ENCODE results near the gene ARFIP2.
A peak's percentile ranks its signal among the peaks of the same experiment; 100 is the strongest.

Gene ARFIP2

GRCh38 chr11:6482441-6482840 lies 1.3 kb upstream of the ARFIP2 start:
- no peak for DNase-seq (ENCODE audit: low read depth in 2 of 2)

GRCh38 chr11:6481924-6482275 lies 769 bp upstream of the ARFIP2 start:
- DNase-seq (ENCODE audit: low read depth in 2 of 2) = no peak

DNA sequence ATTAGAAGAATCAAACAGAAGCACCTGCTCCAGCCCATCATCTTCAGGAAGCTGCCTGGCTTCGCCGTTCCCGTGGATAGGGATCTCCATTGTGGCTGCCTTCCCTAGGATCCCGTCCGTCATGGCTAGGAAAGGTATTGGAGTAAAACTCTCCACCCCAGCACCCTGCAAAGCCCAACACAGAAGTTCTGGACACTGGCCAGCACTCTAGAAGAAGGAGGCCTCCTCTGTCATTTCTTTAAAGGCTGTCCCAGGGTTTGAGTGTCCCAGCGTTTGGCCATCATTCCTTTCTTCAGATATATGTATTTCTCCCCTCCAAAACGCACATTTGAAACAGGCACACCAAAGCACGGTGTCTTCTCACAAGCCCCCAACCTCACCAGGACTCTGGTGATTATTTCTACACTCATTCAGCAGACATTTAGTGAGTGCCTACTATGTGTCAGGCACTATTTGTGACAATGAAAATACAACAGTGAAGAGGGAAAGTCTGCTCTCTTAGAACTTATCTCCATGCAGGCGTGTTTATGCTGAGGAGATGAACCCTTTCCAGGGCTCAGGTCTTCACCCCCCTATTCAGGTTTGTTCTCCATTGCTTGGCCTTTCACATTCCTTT lies 724 bp downstream of the ARFIP2 start:
- no peak for DNase-seq (ENCODE audit: low read depth in 2 of 2)

DNA sequence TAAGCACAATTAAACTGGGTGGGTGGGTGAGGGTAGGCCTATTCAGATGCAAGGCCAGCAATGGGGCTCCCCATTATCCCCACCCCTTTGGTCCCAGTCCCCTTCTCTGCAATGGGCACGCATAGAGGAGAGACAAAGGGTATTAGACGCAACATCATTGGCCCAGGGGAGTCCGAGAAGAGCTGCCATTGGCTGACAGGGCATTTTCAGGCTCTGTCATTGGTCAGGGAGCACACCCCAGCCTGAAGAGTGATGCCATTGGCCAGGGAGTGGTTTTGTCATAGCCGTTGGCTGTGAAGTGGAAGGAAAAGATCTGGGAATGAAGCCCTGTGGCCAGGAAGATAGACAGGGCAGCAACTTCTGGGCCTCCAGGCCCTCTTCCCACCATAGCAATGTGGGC lies 4.6 kb downstream of the ARFIP2 start:
- no peak for DNase-seq (ENCODE audit: low read depth in 2 of 2)

- no peak for DNase-seq (ENCODE audit: low read depth in 2 of 2)
Measured at GRCh38 chr11:6475936-6476335, 5.2 kb downstream of the ARFIP2 start.

GRCh38 chr11:6474806-6475500 lies 6.2 kb downstream of the ARFIP2 start:
- no peak for DNase-seq (ENCODE audit: low read depth in 2 of 2)

- no peak for DNase-seq (ENCODE audit: low read depth in 2 of 2)
Measured at GRCh38 chr11:6474413-6474792, 6.7 kb downstream of the ARFIP2 start.

GRCh38 chr11:6473451-6474412 lies 7.4 kb downstream of the ARFIP2 start, which contains the start of gene TRIM3:
TRIM3 (minus strand) TSS chr11:6473941; CDS start chr11:6465695, 8,246 bp downstream.
- peak; percentile 62 to 65 for DNase-seq (ENCODE audit: low read depth in 2 of 2)

DNA sequence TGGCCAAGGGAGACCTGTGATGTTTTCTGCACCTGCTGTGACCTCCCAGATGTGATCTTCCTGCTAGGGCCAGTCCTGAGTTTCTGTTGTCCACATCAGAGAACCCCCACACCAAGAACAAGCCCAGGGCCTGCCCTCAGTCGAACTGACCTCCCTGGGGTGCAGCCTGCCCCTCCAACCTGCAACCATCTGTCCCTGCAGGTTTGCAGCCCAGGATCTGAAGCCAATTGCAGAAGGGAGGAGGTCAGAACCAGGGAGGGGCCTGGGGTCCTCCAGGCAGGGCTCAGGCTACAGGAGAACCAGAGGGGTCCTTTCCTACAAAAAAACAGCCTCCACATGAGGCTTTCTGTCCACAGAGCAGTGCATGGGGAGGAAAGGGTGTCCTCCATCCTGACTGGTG lies 8.2 kb downstream of the ARFIP2 start:
- no peak for DNase-seq (ENCODE audit: low read depth in 2 of 2)

GRCh38 chr11:6469599-6469998 lies 11.5 kb downstream of the ARFIP2 start:
- DNase-seq (ENCODE audit: low read depth in 2 of 2) = no peak

GRCh38 chr11:6468712-6469495 lies 12.2 kb downstream of the ARFIP2 start:
- no peak for DNase-seq (ENCODE audit: low read depth in 2 of 2)

- no peak for DNase-seq (ENCODE audit: low read depth in 2 of 2)
Measured at GRCh38 chr11:6459099-6459450, 22.1 kb downstream of the ARFIP2 start.

DNA sequence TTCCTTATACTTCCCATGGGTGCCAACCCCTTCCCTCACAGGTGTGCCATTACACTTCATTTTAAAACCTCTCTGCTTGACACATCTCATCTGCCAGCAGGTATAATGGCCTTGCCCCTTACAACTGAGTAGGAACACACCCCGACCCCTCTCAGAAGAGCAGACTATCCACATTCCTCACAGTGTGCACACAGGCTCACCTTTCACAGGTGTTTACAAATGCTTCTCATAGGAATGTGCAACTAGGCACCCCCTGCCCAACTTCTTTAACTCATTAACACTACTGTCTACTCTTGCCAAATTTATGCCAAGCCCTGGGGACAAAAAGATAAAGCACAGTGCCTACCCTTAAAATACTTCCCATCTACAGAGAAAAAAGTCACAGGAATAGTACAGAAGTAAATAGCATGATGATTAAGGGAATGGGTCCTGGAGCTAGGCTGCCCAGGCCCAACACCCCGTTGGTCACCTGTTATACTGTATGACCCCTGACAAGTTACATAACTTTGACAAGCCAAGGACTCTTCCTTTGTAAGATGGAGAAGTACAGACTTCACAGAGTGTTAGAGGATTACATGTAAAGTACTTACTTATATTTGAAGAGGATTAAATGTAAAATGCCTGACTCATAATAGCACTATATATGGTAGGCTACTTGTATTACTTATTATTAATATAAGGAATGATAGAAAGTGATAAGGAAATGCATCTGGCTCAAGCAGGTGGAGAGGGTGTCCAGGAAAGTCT lies 22.6 kb downstream of the ARFIP2 start:
- DNase-seq (ENCODE audit: low read depth in 2 of 2) = no peak

- DNase-seq (ENCODE audit: low read depth in 2 of 2) = no peak
Measured at GRCh38 chr11:6457581-6458320, 23.4 kb downstream of the ARFIP2 start.

- DNase-seq (ENCODE audit: low read depth in 2 of 2) = no peak
Measured at GRCh38 chr11:6456361-6457073, 24.6 kb downstream of the ARFIP2 start.

DNA sequence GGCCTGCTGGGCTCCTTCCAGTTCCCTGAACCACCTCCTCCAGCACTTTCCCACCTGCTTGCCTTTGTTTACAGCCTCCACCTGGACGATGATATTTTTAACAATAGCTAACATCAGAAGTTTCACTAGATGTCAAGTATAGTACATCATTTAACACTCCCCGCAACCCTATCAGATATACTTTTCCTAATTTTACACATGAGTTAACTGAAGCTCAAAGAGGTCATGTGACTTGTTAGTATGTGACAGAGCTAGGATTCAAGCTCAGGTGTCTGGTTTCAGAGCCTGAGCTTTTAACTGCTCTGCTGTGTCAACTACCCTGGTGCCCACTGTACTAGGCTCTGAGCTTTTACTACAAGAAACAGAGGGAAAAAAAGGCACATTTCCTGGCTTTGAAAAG lies 26.1 kb downstream of the ARFIP2 start:
- DNase-seq (ENCODE audit: low read depth in 2 of 2) = no peak

GRCh38 chr11:6453152-6453551 lies 28.0 kb downstream of the ARFIP2 start:
- DNase-seq (ENCODE audit: low read depth in 2 of 2) = no peak

- no peak for DNase-seq (ENCODE audit: low read depth in 2 of 2)
Measured at GRCh38 chr11:6452219-6452618, 28.9 kb downstream of the ARFIP2 start.

DNA sequence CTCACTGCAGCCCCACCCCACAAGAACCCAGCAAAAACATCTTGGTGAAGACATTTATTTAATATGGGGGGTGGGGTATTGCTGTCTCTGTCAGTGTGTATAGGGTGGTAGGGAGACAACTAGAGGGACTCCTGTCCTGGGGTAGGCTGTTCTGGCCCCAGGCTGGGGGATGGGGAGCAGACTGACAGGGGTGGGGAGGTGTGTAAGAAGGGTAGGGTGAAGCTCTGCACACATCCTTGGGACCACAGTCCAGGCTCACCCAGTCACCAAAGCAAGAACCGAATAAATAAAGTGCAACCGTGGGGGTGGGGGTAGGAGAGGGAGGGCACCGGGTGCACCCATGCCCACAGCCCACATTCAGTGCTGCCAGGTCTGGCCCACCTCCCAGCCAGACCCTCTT lies 32.6 kb downstream of the ARFIP2 start:
- no peak for DNase-seq (ENCODE audit: low read depth in 2 of 2)
